Skeletal muscle satellite cell (primary cell): Measurements from ENCODE around the gene RPN2.

ENCODE experiments used
- H3K27me3 ChIP-seq: 2 replicates; pipeline ENCODE4 v1.7.0; 2013; ENCODE audit warnings: low read length; ENCODE audit not compliant: control insufficient read depth, insufficient read depth
- H3K36me3 ChIP-seq: 2 replicates; pipeline ENCODE4 v1.7.0; 2013; ENCODE audit warnings: mild to moderate bottlenecking, control low read depth, low read length; ENCODE audit not compliant: insufficient read depth
- H3K4me1 ChIP-seq: 2 replicates; pipeline ENCODE4 v1.7.0; 2013; ENCODE audit warnings: low read length; ENCODE audit not compliant: control insufficient read depth, insufficient read depth
- H3K4me2 ChIP-seq: 2 replicates; pipeline ENCODE4 v1.7.0; 2013; ENCODE audit warnings: mild to moderate bottlenecking, low read length
- H3K4me3 ChIP-seq: 2 replicates; pipeline ENCODE4 v1.7.0; 2013; ENCODE audit warnings: low read length
- H3K9ac ChIP-seq: 2 replicates; pipeline ENCODE4 v1.7.0; 2013; ENCODE audit warnings: mild to moderate bottlenecking, low read depth, low read length, moderate library complexity
- H3K9me3 ChIP-seq: replicated peaks from 2 replicates; pipeline ENCODE4 v1.7.0; 2013; ENCODE audit warnings: mild to moderate bottlenecking, control low read depth, low read length

The RPN2 gene

GRCh38 chr20:37245216-37246150 lies 66.4 kb downstream of the RPN2 start:
- Histone ChIP-seq H3K4me1 (peaks cover 6% of the 10 kb centered on the region), H3K4me2 (no peak overlapping the region), H3K9ac (no peak overlapping the region), H3K9me3 (no peaks in the 10 kb centered on the region), H3K4me3 (no peak overlapping the region), H3K36me3 (peaks cover 36% of the 10 kb centered on the region), H3K27me3 (no peaks in the 10 kb centered on the region)

- no peak overlapping the region for H3K4me3 ChIP-seq
- peaks cover 6% of the 10 kb centered on the region for H3K4me1 ChIP-seq
Observed at GRCh38 chr20:37246736-37247135, 67.6 kb downstream of the RPN2 start.

GRCh38 chr20:37247547-37247946 lies 68.4 kb downstream of the RPN2 start:
- Histone ChIP-seq H3K36me3 (peaks cover 17% of the 10 kb centered on the region), H3K4me1 (peaks cover 6% of the 10 kb centered on the region), H3K4me2 (no peak overlapping the region), H3K27me3 (no peaks in the 10 kb centered on the region), H3K9me3 (no peaks in the 10 kb centered on the region), H3K9ac (no peak overlapping the region), H3K4me3 (no peak overlapping the region)

More at GRCh38 chr20:37246736-37247135, 67.6 kb downstream of the RPN2 start:
- Histone ChIP-seq H3K9ac (no peak overlapping the region), H3K27me3 (no peaks in the 10 kb centered on the region), H3K9me3 (no peaks in the 10 kb centered on the region), H3K36me3 (peaks cover 24% of the 10 kb centered on the region), H3K4me2 (no peak overlapping the region)

GRCh38 chr20:37249304-37249703 lies 70.2 kb downstream of the RPN2 start:
- Histone ChIP-seq H3K4me1 (no peaks in the 10 kb centered on the region), H3K9me3 (no peaks in the 10 kb centered on the region), H3K27me3 (peaks cover 4% of the 10 kb centered on the region), H3K9ac (no peak overlapping the region), H3K4me2 (no peak overlapping the region), H3K36me3 (no peaks in the 10 kb centered on the region), H3K4me3 (no peak overlapping the region)

- H3K4me1 ChIP-seq: no peaks in the 10 kb centered on the region
- H3K9me3 ChIP-seq: no peaks in the 10 kb centered on the region
Observed at GRCh38 chr20:37251825-37252477, 72.8 kb downstream of the RPN2 start.

GRCh38 chr20:37253087-37253486 lies 74.0 kb downstream of the RPN2 start:
- Histone ChIP-seq H3K4me2 (no peak overlapping the region), H3K4me3 (no peak overlapping the region), H3K36me3 (no peaks in the 10 kb centered on the region)

More at GRCh38 chr20:37251825-37252477, 72.8 kb downstream of the RPN2 start:
- H3K36me3 ChIP-seq: no peaks in the 10 kb centered on the region
- H3K4me2 ChIP-seq: no peak overlapping the region
- H3K9ac ChIP-seq: no peak overlapping the region
- peaks cover 17% of the 10 kb centered on the region for H3K27me3 ChIP-seq
- H3K4me3 ChIP-seq: no peak overlapping the region

GRCh38 chr20:37254114-37254878 lies 75.2 kb downstream of the RPN2 start:
- no peaks in the 10 kb centered on the region for H3K4me1 ChIP-seq
- peaks cover 38% of the 10 kb centered on the region for H3K27me3 ChIP-seq
- H3K4me3 ChIP-seq: no peak overlapping the region
- no peak overlapping the region for H3K9ac ChIP-seq
- no peaks in the 10 kb centered on the region for H3K36me3 ChIP-seq
- H3K9me3 ChIP-seq: no peaks in the 10 kb centered on the region
- no peak overlapping the region for H3K4me2 ChIP-seq

More at GRCh38 chr20:37253087-37253486, 74.0 kb downstream of the RPN2 start:
- no peaks in the 10 kb centered on the region for H3K4me1 ChIP-seq
- no peaks in the 10 kb centered on the region for H3K9me3 ChIP-seq
- H3K27me3 ChIP-seq: peaks cover 26% of the 10 kb centered on the region
- no peak overlapping the region for H3K9ac ChIP-seq

GRCh38 chr20:37256286-37256685 lies 77.2 kb downstream of the RPN2 start:
- peaks cover 58% of the 10 kb centered on the region for H3K27me3 ChIP-seq
- no peaks in the 10 kb centered on the region for H3K9me3 ChIP-seq
- H3K9ac ChIP-seq: no peak overlapping the region
- H3K4me3 ChIP-seq: no peak overlapping the region
- no peaks in the 10 kb centered on the region for H3K36me3 ChIP-seq
- H3K4me2 ChIP-seq: no peak overlapping the region
- no peaks in the 10 kb centered on the region for H3K4me1 ChIP-seq

GRCh38 chr20:37257530-37257929 lies 78.4 kb downstream of the RPN2 start:
- Histone ChIP-seq H3K9me3 (no peaks in the 10 kb centered on the region), H3K27me3 (peaks cover 70% of the 10 kb centered on the region), H3K4me2 (no peak overlapping the region), H3K9ac (no peak overlapping the region), H3K4me1 (no peaks in the 10 kb centered on the region), H3K4me3 (no peak overlapping the region), H3K36me3 (no peaks in the 10 kb centered on the region)

- Histone ChIP-seq H3K27me3 (peaks cover 72% of the 10 kb centered on the region), H3K9ac (no peak overlapping the region), H3K4me2 (no peak overlapping the region), H3K36me3 (no peaks in the 10 kb centered on the region), H3K4me3 (no peak overlapping the region), H3K9me3 (no peaks in the 10 kb centered on the region), H3K4me1 (no peaks in the 10 kb centered on the region)
Observed at GRCh38 chr20:37257988-37258387, 78.9 kb downstream of the RPN2 start.

- Histone ChIP-seq H3K27me3 (peaks cover 74% of the 10 kb centered on the region), H3K4me1 (no peaks in the 10 kb centered on the region), H3K9me3 (no peaks in the 10 kb centered on the region), H3K4me2 (no peak overlapping the region), H3K36me3 (no peaks in the 10 kb centered on the region), H3K4me3 (no peak overlapping the region), H3K9ac (no peak overlapping the region)
Observed at GRCh38 chr20:37259031-37259430, 79.9 kb downstream of the RPN2 start.
